Neural progenitor cell (in vitro differentiated cells): ENCODE data around the gene E2F1.

Source experiments
- EZH2 ChIP-seq: fragments of 200-600 bp; sonication (generic); IDR thresholded peaks from 2 replicates; pipeline ENCODE4 v1.6.1; 2017; ENCODE audit warnings: antibody characterized with exemption, mild to moderate bottlenecking, moderate library complexity
- EZH2phosphoT487 ChIP-seq: fragments of 200-600 bp; sonication (generic); IDR thresholded peaks from 2 replicates; pipeline ENCODE4 v1.6.1; 2017; ENCODE audit warnings: antibody characterized with exemption
- TF ChIP-seq, protein P1 (sequence below): fragments of 200-600 bp; sonication (generic); IDR thresholded peaks from 2 replicates; pipeline ENCODE4 v1.5.1; 2017; ENCODE audit warnings: antibody characterized with exemption, mild to moderate bottlenecking

DNA sequence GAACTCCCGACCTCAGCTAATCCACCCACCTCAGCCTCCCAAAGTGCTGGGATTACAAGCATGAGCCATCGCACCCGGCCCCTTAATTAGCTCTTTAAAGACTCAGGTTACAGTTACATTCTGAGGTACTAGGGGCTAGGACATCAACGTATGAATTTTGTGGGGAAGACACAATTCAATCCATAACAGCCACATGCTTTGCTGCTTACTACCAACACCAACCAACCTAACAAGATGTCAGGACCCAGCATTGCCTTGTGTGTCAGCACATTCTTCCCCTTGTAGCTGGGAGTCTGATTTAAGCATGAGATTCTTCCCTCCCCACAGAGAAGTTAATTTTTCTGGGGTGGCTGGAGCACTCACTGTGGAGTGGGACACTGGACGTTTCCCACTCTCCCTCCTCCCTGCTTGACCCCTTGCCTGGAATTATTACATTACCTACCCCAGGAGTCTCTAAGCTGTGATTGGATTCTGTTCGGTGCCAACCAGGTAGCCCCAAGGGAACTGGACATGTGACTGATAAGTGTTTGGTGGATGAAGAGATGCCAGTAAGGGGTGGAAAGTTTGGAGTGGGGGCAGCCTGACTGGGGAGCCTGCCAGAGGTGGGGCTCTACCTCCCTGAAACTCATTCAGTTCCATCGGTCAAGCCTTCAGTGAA is 39.6 kb upstream of the E2F1 start:
- TF ChIP-seq, protein P1, sequence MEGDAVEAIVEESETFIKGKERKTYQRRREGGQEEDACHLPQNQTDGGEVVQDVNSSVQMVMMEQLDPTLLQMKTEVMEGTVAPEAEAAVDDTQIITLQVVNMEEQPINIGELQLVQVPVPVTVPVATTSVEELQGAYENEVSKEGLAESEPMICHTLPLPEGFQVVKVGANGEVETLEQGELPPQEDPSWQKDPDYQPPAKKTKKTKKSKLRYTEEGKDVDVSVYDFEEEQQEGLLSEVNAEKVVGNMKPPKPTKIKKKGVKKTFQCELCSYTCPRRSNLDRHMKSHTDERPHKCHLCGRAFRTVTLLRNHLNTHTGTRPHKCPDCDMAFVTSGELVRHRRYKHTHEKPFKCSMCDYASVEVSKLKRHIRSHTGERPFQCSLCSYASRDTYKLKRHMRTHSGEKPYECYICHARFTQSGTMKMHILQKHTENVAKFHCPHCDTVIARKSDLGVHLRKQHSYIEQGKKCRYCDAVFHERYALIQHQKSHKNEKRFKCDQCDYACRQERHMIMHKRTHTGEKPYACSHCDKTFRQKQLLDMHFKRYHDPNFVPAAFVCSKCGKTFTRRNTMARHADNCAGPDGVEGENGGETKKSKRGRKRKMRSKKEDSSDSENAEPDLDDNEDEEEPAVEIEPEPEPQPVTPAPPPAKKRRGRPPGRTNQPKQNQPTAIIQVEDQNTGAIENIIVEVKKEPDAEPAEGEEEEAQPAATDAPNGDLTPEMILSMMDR, result no peak
- TF ChIP-seq EZH2 (no peak), EZH2phosphoT487 (no peak)
